K562 (cell line): ENCODE measurements around the gene FJX1. TPM values are rescaled to one million over a fixed set of nuclear protein-coding genes. Genes with fewer than 3 reads are reported as not detected.

ENCODE experiments used
- CBFA2T2 ChIP-seq: fragments of 450-650 bp; conservative IDR thresholded peaks from 2 replicates; pipeline ENCODE4 v1.6.1; 2017; ENCODE audit warnings: mild to moderate bottlenecking
- COPS2 ChIP-seq: fragments of 450-650 bp; conservative IDR thresholded peaks from 2 replicates; pipeline ENCODE4 v1.6.1; 2016; ENCODE audit warnings: mild to moderate bottlenecking, moderate library complexity
- CTCFL ChIP-seq: IDR thresholded peaks from 2 replicates; pipeline ENCODE4 v1.6.1; 2011; ENCODE audit warnings: borderline replicate concordance, low read depth, mild to moderate bottlenecking, moderate library complexity, low read length; ENCODE audit not compliant: insufficient read depth, poor library complexity, severe bottlenecking
- FOXP1 ChIP-seq: sonication (generic); formaldehyde crosslinking; IDR thresholded peaks from 2 replicates; pipeline ENCODE4 v1.8.0; 2022; ENCODE audit warnings: mild to moderate bottlenecking, missing genetic modification reagents
- HMGN3 ChIP-seq: IDR thresholded peaks from 2 replicates; pipeline ENCODE4 v1.6.1; 2011; ENCODE audit warnings: borderline replicate concordance, low read depth, mild to moderate bottlenecking, mixed read lengths, low read length; ENCODE audit not compliant: insufficient read length; ENCODE audit errors: extremely low read depth
- KLF1 ChIP-seq: fragments of 450-650 bp; IDR thresholded peaks from 2 replicates; pipeline ENCODE4 v1.6.1; 2016; ENCODE audit warnings: missing genetic modification characterization, missing compliant biosample characterization
- NFXL1 ChIP-seq: fragments of 450-650 bp; formaldehyde crosslinking; IDR thresholded peaks from 2 replicates; pipeline ENCODE4 v1.4.0; 2021; ENCODE audit warnings: mild to moderate bottlenecking
- PRDM10 ChIP-seq: fragments of 450-650 bp; IDR thresholded peaks from 2 replicates; pipeline ENCODE4 v1.6.1; 2018; ENCODE audit not compliant: partially characterized antibody
- RAD21 ChIP-seq, 2 experiments: fragments of 250-450 bp in 1 of 2; fragments of 450-650 bp in 1 of 2; sonication (Bioruptor Pico) in 1 of 2; formaldehyde crosslinking in 1 of 2; IDR thresholded peaks in 1 of 2; conservative IDR thresholded peaks in 1 of 2; 2 replicates each; pipeline versions ENCODE4 v1.4.0 to v1.8.0; 2020 to 2022; ENCODE audit warnings: mild to moderate bottlenecking in 2 of 2, moderate library complexity in 1 of 2
- TEAD1 ChIP-seq, 2 experiments: fragments of 450-650 bp in 1 of 2; sonication (generic) in 1 of 2; formaldehyde crosslinking; IDR thresholded peaks; 2 replicates each; pipeline versions ENCODE4 v1.4.0 to v1.8.0; 2020 to 2022; ENCODE audit warnings: mild to moderate bottlenecking in 2 of 2, missing genetic modification reagents in 1 of 2
- VEZF1 ChIP-seq: fragments of 200-800 bp; sonication (Bioruptor generic); IDR thresholded peaks from 2 replicates; pipeline ENCODE4 v1.6.1; 2017; ENCODE audit warnings: missing genetic modification characterization, missing compliant biosample characterization
- ZBTB9 ChIP-seq: fragments of 450-650 bp; formaldehyde crosslinking; IDR thresholded peaks from 2 replicates; pipeline ENCODE4 v1.4.0; 2020; ENCODE audit warnings: mild to moderate bottlenecking, moderate library complexity
- ZFP91 ChIP-seq: sonication (generic); formaldehyde crosslinking; IDR thresholded peaks from 2 replicates; pipeline ENCODE4 v1.8.0; 2022; ENCODE audit warnings: mild to moderate bottlenecking, missing genetic modification reagents
- ZNF121 ChIP-seq: sonication (generic); formaldehyde crosslinking; conservative IDR thresholded peaks from 2 replicates; pipeline ENCODE4 v1.8.0; 2022; ENCODE audit warnings: missing genetic modification reagents
- ZNF282 ChIP-seq: sonication (generic); formaldehyde crosslinking; IDR thresholded peaks from 2 replicates; pipeline ENCODE4 v1.8.1; 2023; ENCODE audit warnings: missing genetic modification reagents
- ZNF644 ChIP-seq: fragments of 200-800 bp; sonication (Bioruptor generic); IDR thresholded peaks from 2 replicates; pipeline ENCODE4 v1.6.1; 2016; ENCODE audit warnings: low read depth, missing genetic modification characterization, missing compliant biosample characterization
- polyA plus RNA-seq, 8 experiments: library from polyadenylated mRNA; depleted of rRNA in 4 of 8; stranded (reverse) in 5 of 8; unstranded in 3 of 8; fragments of >200 nt; fragmentation: Nextera tagmentation in 2 of 8; fragmentation: Illumina TruSeq in 1 of 8; extraction: Ambion mirVana in 2 of 8; extraction: Trizol in 1 of 8; gene quantifications; 2 replicates each; pipeline versions ENCODE4 v1.2.1 to v1.2.3, GENCODE V29; 2011 to 2014; ENCODE audit warnings: inconsistent platforms in 1 of 8, missing spikeins in 1 of 8
- total RNA-seq, 7 experiments: library from RNA; depleted of rRNA in 6 of 7; stranded (reverse); fragments of >200 nt in 6 of 7; fragmentation: Illumina TruSeq in 2 of 7; extraction: Trizol in 2 of 7; gene quantifications; 2 replicates each; pipeline versions ENCODE4 v1.2.1 to v1.2.3, GENCODE V29; 2011 to 2021; ENCODE audit warnings: low replicate concordance in 1 of 7

Gene FJX1
- total and polyA plus RNA-seq, 9 of the 15 experiments (the other 6 are each of a cell fraction or from before 2014, with no cell fraction given): 0.10 to 2.7 (median 0.72) TPM

- no peak for TF ChIP-seq CTCFL
- no peak for TF ChIP-seq KLF1
- no peak for TF ChIP-seq ZNF121 (CRISPR knock-in tag)
- TF ChIP-seq COPS2: no peak
- TF ChIP-seq ZNF644 (tag): no peak
- TF ChIP-seq PRDM10: no peak
- peak; percentile 34; the same call in 1 of the 2 replicates for TF ChIP-seq VEZF1
- no peak for TF ChIP-seq ZBTB9 (CRISPR knock-in tag)
- TF ChIP-seq NFXL1: no peak
- TF ChIP-seq HMGN3: peak; percentile 26
- TF ChIP-seq ZFP91 (CRISPR knock-in tag): no peak
- no peak for TF ChIP-seq CBFA2T2
- no peak for TF ChIP-seq RAD21 (CRISPR knock-in tag; conservative IDR thresholded peaks at IDR 0.05 in 1 of 2, IDR thresholded peaks at IDR 0.05 in 1 of 2)
- TF ChIP-seq TEAD1 (CRISPR knock-in tag; IDR thresholded peaks at IDR 0.05): no peak
- TF ChIP-seq ZNF282: no peak
- TF ChIP-seq FOXP1: no peak
These were observed 346 bp downstream of the FJX1 start (continued) for GRCh38 chr11:35618497-35619115.
